Stimulated activated naive CD8-positive, alpha-beta T cell treated with anti-CD3 and anti-CD28 coated beads, Interleukin-15, amount 100 ng/mL, for 72 hours (primary cell): Measurements from ENCODE around the gene RSAD2.

Experiments used
- ATAC-seq: fragments of 150-1000 bp; cut with Tn5 transposase; 2 replicates; pipeline ENCODE4 v1.10.0; 2021; ENCODE audit warnings: mild to moderate bottlenecking, moderate library complexity
- DNase-seq, 2 donors: peaks; one replicate each; pipeline ENCODE4 v3.0.0; 2021 to 2022
- H3K27ac Mint-ChIP-seq, 2 donors: one replicate each; pipeline ENCODE4 v1.8.0; 2022; ENCODE audit warnings: mild to moderate bottlenecking in 2 of 2, mixed read lengths in 2 of 2, moderate library complexity in 2 of 2
- H3K27me3 Mint-ChIP-seq: one replicate; pipeline ENCODE4 v1.8.0; 2022; ENCODE audit warnings: mixed read lengths
- H3K4me1 Mint-ChIP-seq: one replicate; pipeline ENCODE4 v1.8.0; 2022; ENCODE audit warnings: mild to moderate bottlenecking, mixed read lengths
- H3K4me3 Mint-ChIP-seq, 2 donors: one replicate each; pipeline ENCODE4 v1.8.0; 2022; ENCODE audit warnings: mild to moderate bottlenecking in 2 of 2, mixed read lengths in 2 of 2, moderate library complexity in 1 of 2
- H3K9me3 Mint-ChIP-seq, 2 donors: one replicate each; pipeline ENCODE4 v1.8.0; 2022; ENCODE audit warnings: mixed read lengths in 2 of 2

Gene RSAD2

GRCh38 chr2:6924101-6924923 is 46.7 kb downstream of the RSAD2 start:
- Mint-ChIP-seq H3K4me1 (peaks cover 97% of the 10 kb centered on the region), H3K9me3 (peaks cover 4 to 20% of the 10 kb centered on the region in 2 donors), H3K27ac (peak overlapping the region; percentile 10 to 43), H3K4me3 (peak overlapping the region in 1 of 2 donors; percentile 2), H3K27me3 (no peaks in the 10 kb centered on the region)
- DNase-seq (no peak), ATAC-seq (no peak)

DNA sequence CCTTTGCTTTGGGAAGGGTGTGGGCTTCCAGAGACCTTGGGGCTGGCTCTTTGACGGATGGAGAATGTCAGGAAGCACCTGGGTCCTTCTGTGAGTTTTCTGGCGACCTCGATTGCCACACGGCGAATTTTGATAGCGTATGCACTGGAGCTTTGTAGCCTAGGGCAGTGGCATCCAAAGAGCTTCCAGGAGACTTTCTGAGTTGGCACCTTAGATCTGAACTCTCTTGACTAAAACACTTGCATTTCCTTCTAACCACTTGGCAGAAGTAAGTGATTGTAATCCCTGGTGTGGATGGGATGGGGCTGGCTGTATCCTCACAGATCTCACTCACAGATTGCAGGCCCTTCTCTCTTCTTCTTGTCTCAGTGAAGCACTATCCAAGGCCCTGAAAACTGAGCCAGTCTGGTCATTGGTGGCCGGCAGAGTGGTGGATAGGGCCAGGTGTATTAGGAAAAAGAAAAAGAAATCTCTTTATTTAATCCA is 47.4 kb downstream of the RSAD2 start:
- Mint-ChIP-seq H3K27me3 (no peaks in the 10 kb centered on the region), H3K4me3 (no peak overlapping the region), H3K9me3 (peaks cover 4 to 20% of the 10 kb centered on the region in 2 donors), H3K27ac (peak overlapping the region in 1 of 2 donors; percentile 43), H3K4me1 (peaks cover 93% of the 10 kb centered on the region)
- no peak for DNase-seq
- ATAC-seq: no peak

- no peak overlapping the region for H3K27ac Mint-ChIP-seq
- no peak for ATAC-seq
- H3K9me3 Mint-ChIP-seq: peaks cover 4 to 20% of the 10 kb centered on the region in 2 donors
- no peak for DNase-seq
- H3K4me3 Mint-ChIP-seq: no peak overlapping the region
- H3K4me1 Mint-ChIP-seq: peaks cover 82% of the 10 kb centered on the region
- H3K27me3 Mint-ChIP-seq: no peaks in the 10 kb centered on the region
These were observed 48.6 kb downstream of the RSAD2 start for GRCh38 chr2:6926071-6926732.

- DNase-seq: no peak
These were observed 49.6 kb downstream of the RSAD2 start for GRCh38 chr2:6927186-6927585.

DNA sequence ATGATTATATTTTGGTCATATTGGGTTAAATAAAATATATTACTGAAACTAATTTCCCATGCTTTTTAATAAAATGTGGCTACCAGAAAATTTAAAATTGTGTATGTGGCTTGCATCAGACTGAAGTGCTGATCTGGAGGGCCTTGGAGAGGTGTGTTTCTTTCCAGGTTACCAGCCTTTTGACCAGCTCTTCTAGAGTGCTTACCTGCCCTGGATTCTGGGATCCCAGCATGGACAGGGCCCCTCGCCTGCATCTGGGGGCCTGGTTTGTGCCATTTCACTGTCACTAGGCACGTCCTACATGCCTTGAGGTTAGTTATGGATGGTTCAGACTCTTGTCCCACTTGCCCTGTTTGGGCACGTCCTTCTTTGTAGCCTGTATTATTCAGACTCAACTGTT is 50.2 kb downstream of the RSAD2 start:
- Mint-ChIP-seq H3K4me3 (no peak overlapping the region), H3K4me1 (peaks cover 81% of the 10 kb centered on the region), H3K9me3 (peaks cover 4 to 20% of the 10 kb centered on the region in 2 donors), H3K27ac (no peak overlapping the region), H3K27me3 (no peaks in the 10 kb centered on the region)
- ATAC-seq (no peak), DNase-seq (no peak)

More at GRCh38 chr2:6927186-6927585, 49.6 kb downstream of the RSAD2 start:
- no peak for ATAC-seq
- H3K4me1 Mint-ChIP-seq: peaks cover 81% of the 10 kb centered on the region
- H3K9me3 Mint-ChIP-seq: peaks cover 4 to 20% of the 10 kb centered on the region in 2 donors
- H3K27me3 Mint-ChIP-seq: no peaks in the 10 kb centered on the region
- H3K4me3 Mint-ChIP-seq: no peak overlapping the region
- no peak overlapping the region for H3K27ac Mint-ChIP-seq

- peaks cover 4 to 20% of the 10 kb centered on the region in 2 donors for H3K9me3 Mint-ChIP-seq
- H3K4me1 Mint-ChIP-seq: peaks cover 81% of the 10 kb centered on the region
- no peak for DNase-seq
- peak overlapping the region in 1 of 2 donors; percentile 91 for H3K27ac Mint-ChIP-seq
- H3K27me3 Mint-ChIP-seq: no peaks in the 10 kb centered on the region
- no peak for ATAC-seq
- peak overlapping the region in 1 of 2 donors; percentile 65 for H3K4me3 Mint-ChIP-seq
These were observed 50.9 kb downstream of the RSAD2 start for GRCh38 chr2:6928452-6928851.

DNA sequence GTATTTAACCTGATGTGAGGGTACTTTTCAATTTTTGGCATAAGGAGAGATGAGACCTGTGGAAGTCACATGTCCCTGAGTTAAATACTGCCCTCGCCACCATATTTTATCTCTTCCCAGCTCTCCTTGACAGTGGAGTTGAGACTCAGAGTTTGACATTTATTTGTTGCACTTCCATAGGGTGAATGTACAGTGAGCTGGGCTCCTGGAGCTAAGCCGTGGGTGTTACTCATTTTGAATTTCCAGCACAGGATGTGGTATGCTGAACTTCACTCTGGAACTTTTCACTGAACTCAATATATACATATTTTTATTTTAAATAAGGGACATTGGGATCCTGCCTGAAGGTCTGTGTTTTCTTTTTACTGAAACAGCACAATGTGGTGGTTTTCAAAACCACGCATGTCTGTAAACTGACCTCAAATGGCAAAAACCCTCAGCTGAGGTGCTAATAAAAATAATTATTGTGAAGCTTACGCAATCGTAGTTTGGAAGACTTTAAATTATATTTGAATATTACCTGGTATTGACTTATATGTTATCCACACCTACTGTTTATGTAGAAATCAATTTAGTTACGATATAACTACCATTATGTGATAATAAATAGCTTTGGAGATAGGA is 51.7 kb downstream of the RSAD2 start:
- peaks cover 79% of the 10 kb centered on the region for H3K4me1 Mint-ChIP-seq
- no peak overlapping the region for H3K27ac Mint-ChIP-seq
- H3K27me3 Mint-ChIP-seq: no peaks in the 10 kb centered on the region
- peak overlapping the region; percentile 26 to 49 for H3K4me3 Mint-ChIP-seq
- DNase-seq (no peak), ATAC-seq (peak; percentile 31)
- peaks cover 4 to 20% of the 10 kb centered on the region in 2 donors for H3K9me3 Mint-ChIP-seq

DNA sequence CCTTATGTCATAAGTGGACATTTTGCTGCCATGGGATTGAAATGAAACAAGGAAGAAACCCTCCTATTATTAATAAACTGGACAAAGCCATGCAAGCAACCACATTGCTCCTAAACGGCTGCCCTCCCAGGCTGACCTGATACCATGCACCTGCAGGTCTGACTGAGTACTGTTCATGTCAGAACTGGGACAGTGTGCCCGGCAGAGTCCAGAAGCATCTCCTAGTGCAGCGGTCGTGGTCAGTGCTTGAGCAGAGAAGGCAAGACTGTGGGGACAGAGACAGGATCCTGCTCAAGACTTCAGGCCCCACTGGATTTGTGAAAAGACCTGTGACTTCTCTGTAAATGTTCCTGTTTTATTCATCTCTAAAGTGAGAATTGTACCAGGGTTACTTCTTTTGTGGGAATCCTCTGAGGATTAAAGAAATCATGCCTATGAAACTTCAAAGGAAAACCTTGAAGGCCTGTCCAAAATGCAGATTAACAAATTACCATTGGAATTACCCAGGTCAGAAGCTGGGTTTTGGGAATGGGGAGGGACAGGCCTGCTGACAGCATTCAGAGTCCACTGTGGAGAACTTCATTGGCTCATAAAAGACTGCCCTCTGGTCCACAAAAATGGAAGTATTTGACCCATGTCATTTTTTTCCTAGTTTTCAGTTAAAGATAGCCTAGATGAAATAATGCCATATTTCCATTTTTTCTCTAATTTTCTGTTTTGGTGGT is 53.5 kb downstream of the RSAD2 start:
- ATAC-seq: no peak
- H3K27ac Mint-ChIP-seq: no peak overlapping the region

GRCh38 chr2:6931753-6932152 is 54.2 kb downstream of the RSAD2 start:
- H3K4me1 Mint-ChIP-seq: peaks cover 79% of the 10 kb centered on the region
- H3K9me3 Mint-ChIP-seq: peaks cover 4 to 20% of the 10 kb centered on the region in 2 donors
- DNase-seq (no peak), ATAC-seq (no peak)
- no peak overlapping the region for H3K4me3 Mint-ChIP-seq
- no peak overlapping the region for H3K27ac Mint-ChIP-seq
- H3K27me3 Mint-ChIP-seq: no peaks in the 10 kb centered on the region

More for the DNA sequence above, 53.5 kb downstream of the RSAD2 start:
- Mint-ChIP-seq H3K27me3 (no peaks in the 10 kb centered on the region), H3K4me1 (peaks cover 79% of the 10 kb centered on the region), H3K9me3 (peaks cover 4 to 20% of the 10 kb centered on the region in 2 donors), H3K4me3 (no peak overlapping the region)
- no peak for DNase-seq

- H3K4me3 Mint-ChIP-seq: no peak overlapping the region
- ATAC-seq: no peak
- H3K9me3 Mint-ChIP-seq: peaks cover 4 to 16% of the 10 kb centered on the region in 2 donors
- H3K27me3 Mint-ChIP-seq: no peaks in the 10 kb centered on the region
- no peak for DNase-seq
- H3K4me1 Mint-ChIP-seq: peaks cover 78% of the 10 kb centered on the region
- H3K27ac Mint-ChIP-seq: no peak overlapping the region
These were observed 54.6 kb downstream of the RSAD2 start for GRCh38 chr2:6932206-6932605.

GRCh38 chr2:6932828-6933227 is 55.3 kb downstream of the RSAD2 start:
- H3K4me3 Mint-ChIP-seq: no peak overlapping the region
- DNase-seq (no peak), ATAC-seq (no peak)
- no peaks in the 10 kb centered on the region for H3K27me3 Mint-ChIP-seq
- H3K4me1 Mint-ChIP-seq: peaks cover 78% of the 10 kb centered on the region
- peaks cover 4 to 12% of the 10 kb centered on the region in 2 donors for H3K9me3 Mint-ChIP-seq
- H3K27ac Mint-ChIP-seq: no peak overlapping the region

- Mint-ChIP-seq H3K27me3 (no peaks in the 10 kb centered on the region), H3K4me1 (peaks cover 72% of the 10 kb centered on the region), H3K27ac (peak overlapping the region in 1 of 2 donors; percentile 10), H3K4me3 (no peak overlapping the region), H3K9me3 (peaks cover 0 to 1% of the 10 kb centered on the region in 2 donors)
- DNase-seq (no peak), ATAC-seq (no peak)
These were observed 56.3 kb downstream of the RSAD2 start for GRCh38 chr2:6933911-6934310.

DNA sequence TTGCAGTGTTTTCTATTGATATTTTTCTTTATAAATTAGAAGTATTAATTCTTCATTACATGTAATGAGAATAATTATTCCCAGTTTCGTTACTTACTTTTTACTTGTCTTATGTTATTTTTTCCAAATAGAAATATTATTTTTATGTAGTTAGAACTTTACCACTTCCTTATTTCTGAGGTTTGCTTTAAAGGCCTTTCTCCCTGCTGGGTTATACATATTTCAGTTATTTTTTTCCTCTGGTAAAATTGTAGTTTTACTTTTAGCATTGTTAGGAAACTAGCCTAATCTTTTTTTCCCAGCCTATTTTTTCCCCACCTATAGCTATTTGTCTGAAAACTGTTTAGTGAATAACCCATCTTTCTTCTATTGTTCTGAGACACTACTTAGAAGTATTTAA is 56.8 kb downstream of the RSAD2 start:
- no peak for ATAC-seq
- no peak overlapping the region for H3K4me3 Mint-ChIP-seq
- H3K4me1 Mint-ChIP-seq: peaks cover 72% of the 10 kb centered on the region
- H3K9me3 Mint-ChIP-seq: no peaks in the 10 kb centered on the region
- no peaks in the 10 kb centered on the region for H3K27me3 Mint-ChIP-seq
- no peak overlapping the region for H3K27ac Mint-ChIP-seq
- no peak for DNase-seq

- H3K4me1 Mint-ChIP-seq: peaks cover 71% of the 10 kb centered on the region
- no peak overlapping the region for H3K27ac Mint-ChIP-seq
- DNase-seq: no peak
- no peak overlapping the region for H3K4me3 Mint-ChIP-seq
- no peaks in the 10 kb centered on the region for H3K27me3 Mint-ChIP-seq
- ATAC-seq: no peak
- no peaks in the 10 kb centered on the region for H3K9me3 Mint-ChIP-seq
These were observed 57.4 kb downstream of the RSAD2 start for GRCh38 chr2:6934758-6935651.
